SK-N-SH treated with all-trans-retinoic acid at 6 μM for 48 hours (cell line): ENCODE results near the gene ZBTB7B.

Source experiments
- ATAC-seq: fragments of 200-7000 bp; cut with Tn5 transposase; 3 replicates; pipeline ENCODE4 v1.9.1; 2020; ENCODE audit warnings: mild to moderate bottlenecking, moderate library complexity
- ARNTL ChIP-seq: fragments of 450-650 bp; formaldehyde crosslinking; IDR thresholded peaks from 2 replicates; pipeline ENCODE4 v1.5.0; 2020; ENCODE audit warnings: low read depth, mild to moderate bottlenecking, moderate library complexity, borderline replicate concordance
- BACH2 ChIP-seq: fragments of 250-450 bp; sonication (Bioruptor Pico); IDR thresholded peaks from 2 replicates; pipeline ENCODE4 v1.9.0; 2021; ENCODE audit warnings: mild to moderate bottlenecking, borderline replicate concordance
- CREB5 ChIP-seq: fragments of 250-450 bp; sonication (Bioruptor Pico); IDR thresholded peaks from 2 replicates; pipeline ENCODE4 v1.5.1; 2020; ENCODE audit warnings: low read depth, mild to moderate bottlenecking, moderate library complexity
- CSDC2 ChIP-seq: fragments of 250-450 bp; sonication (Bioruptor Pico); IDR thresholded peaks from 2 replicates; pipeline ENCODE4 v1.5.0; 2020; ENCODE audit warnings: mild to moderate bottlenecking, moderate library complexity
- CSRNP3 ChIP-seq: fragments of 250-450 bp; sonication (Bioruptor Pico); IDR thresholded peaks from 2 replicates; pipeline ENCODE4 v1.5.1; 2021; ENCODE audit warnings: mild to moderate bottlenecking, moderate library complexity
- ESRRG ChIP-seq: fragments of 250-450 bp; sonication (Bioruptor Pico); IDR thresholded peaks from 2 replicates; pipeline ENCODE4 v1.6.1; 2021; ENCODE audit warnings: mild to moderate bottlenecking
- GLIS3 ChIP-seq: fragments of 250-450 bp; sonication (Bioruptor Pico); IDR thresholded peaks from 2 replicates; pipeline ENCODE4 v1.5.0; 2020; ENCODE audit warnings: mild to moderate bottlenecking, moderate library complexity
- ISL1 ChIP-seq: fragments of 250-450 bp; sonication (Bioruptor Pico); IDR thresholded peaks from 2 replicates; pipeline ENCODE4 v2.1.2; 2022; ENCODE audit warnings: mild to moderate bottlenecking, moderate library complexity
- OSR1 ChIP-seq: fragments of 250-450 bp; sonication (Bioruptor Pico); IDR thresholded peaks from 2 replicates; pipeline ENCODE4 v1.8.0; 2022; ENCODE audit warnings: moderate library complexity, mild to moderate bottlenecking, inconsistent platforms
- PPARA ChIP-seq: fragments of 250-450 bp; sonication (Bioruptor Pico); IDR thresholded peaks from 2 replicates; pipeline ENCODE4 v1.5.0; 2020; ENCODE audit warnings: mild to moderate bottlenecking, borderline replicate concordance
- RARB ChIP-seq: fragments of 250-450 bp; sonication (Bioruptor Pico); IDR thresholded peaks from 2 replicates; pipeline ENCODE4 v1.8.0; 2021; ENCODE audit warnings: mild to moderate bottlenecking, moderate library complexity
- SNAI2 ChIP-seq: fragments of 250-450 bp; sonication (Bioruptor Pico); IDR thresholded peaks from 2 replicates; pipeline ENCODE4 v1.5.0; 2020; ENCODE audit warnings: mild to moderate bottlenecking, moderate library complexity
- TCF4 ChIP-seq: fragments of 250-450 bp; sonication (Bioruptor Pico); IDR thresholded peaks from 2 replicates; pipeline ENCODE4 v1.8.0; 2021; ENCODE audit warnings: mild to moderate bottlenecking, moderate library complexity, borderline replicate concordance
- TOX ChIP-seq: fragments of 250-450 bp; sonication (Bioruptor Pico); IDR thresholded peaks from 2 replicates; pipeline ENCODE4 v1.8.0; 2021; ENCODE audit warnings: mild to moderate bottlenecking, moderate library complexity, borderline replicate concordance
- TSHZ2 ChIP-seq: fragments of 250-450 bp; sonication (Bioruptor Pico); IDR thresholded peaks from 2 replicates; pipeline ENCODE4 v1.5.0; 2020; ENCODE audit warnings: mild to moderate bottlenecking, moderate library complexity
- ZC3H10 ChIP-seq: fragments of 250-450 bp; sonication (Bioruptor Pico); IDR thresholded peaks from 2 replicates; pipeline ENCODE4 v1.5.1; 2021; ENCODE audit warnings: mild to moderate bottlenecking, moderate library complexity
- ZFP3 ChIP-seq: fragments of 250-450 bp; sonication (Bioruptor Pico); IDR thresholded peaks from 2 replicates; pipeline ENCODE4 v1.5.0; 2020; ENCODE audit warnings: mild to moderate bottlenecking, moderate library complexity
- ZFP30 ChIP-seq: fragments of 450-650 bp; formaldehyde crosslinking; IDR thresholded peaks from 2 replicates; pipeline ENCODE4 v1.5.0; 2022; ENCODE audit warnings: mild to moderate bottlenecking, moderate library complexity
- ZNF565 ChIP-seq: fragments of 450-650 bp; formaldehyde crosslinking; conservative IDR thresholded peaks from 2 replicates; pipeline ENCODE4 v1.5.0; 2020; ENCODE audit warnings: low read depth, mild to moderate bottlenecking, moderate library complexity
- ZNF70 ChIP-seq: fragments of 450-650 bp; formaldehyde crosslinking; IDR thresholded peaks from 2 replicates; pipeline ENCODE4 v1.5.0; 2020; ENCODE audit warnings: mild to moderate bottlenecking, moderate library complexity
- ZNF8 ChIP-seq: fragments of 450-650 bp; formaldehyde crosslinking; IDR thresholded peaks from 2 replicates; pipeline ENCODE4 v1.5.0; 2020; ENCODE audit warnings: mild to moderate bottlenecking, moderate library complexity
- TF ChIP-seq, protein P1 (sequence below): fragments of 250-450 bp; sonication (Bioruptor Pico); IDR thresholded peaks from 2 replicates; pipeline ENCODE4 v1.8.0; 2020; ENCODE audit warnings: mild to moderate bottlenecking, moderate library complexity, borderline replicate concordance
- TF ChIP-seq, protein P2 (sequence below): fragments of 250-450 bp; sonication (Bioruptor Pico); IDR thresholded peaks from 2 replicates; pipeline ENCODE4 v1.8.0; 2021; ENCODE audit warnings: low read depth, mild to moderate bottlenecking, moderate library complexity, borderline replicate concordance

ZBTB7B gene

DNA sequence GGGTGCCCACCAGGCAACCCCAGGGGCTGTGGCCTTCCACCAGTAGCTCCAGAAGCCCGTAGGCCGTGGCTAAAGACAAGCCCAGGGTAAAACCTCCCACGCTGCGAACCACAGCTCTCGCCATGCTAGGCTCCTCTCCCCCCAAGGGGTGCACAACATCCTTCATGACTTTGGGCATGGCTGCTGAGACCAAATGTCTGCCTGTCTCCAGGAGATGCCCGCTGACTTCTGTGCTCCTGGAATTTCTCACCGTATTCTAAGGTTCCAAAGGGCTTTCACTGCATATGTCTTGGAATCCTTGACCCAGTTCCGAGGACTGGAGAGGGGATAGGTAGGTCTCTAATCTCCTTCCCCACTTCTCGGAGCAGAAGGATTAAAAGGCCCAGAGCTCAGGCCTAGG, 30.9 kb downstream of the ZBTB7B start, which contains the start of the genes DCST1 and DCST2:
DCST1 (plus strand) TSS at position 301 of the 400 bp plus-strand sequence. CDS start 213 bp downstream, outside the sequence.
DCST2 (minus strand) TSS at position 258 of the 400 bp plus-strand sequence; CDS start at position 178, 80 bp downstream.
- ATAC-seq = no peak
- TF ChIP-seq, protein P1, sequence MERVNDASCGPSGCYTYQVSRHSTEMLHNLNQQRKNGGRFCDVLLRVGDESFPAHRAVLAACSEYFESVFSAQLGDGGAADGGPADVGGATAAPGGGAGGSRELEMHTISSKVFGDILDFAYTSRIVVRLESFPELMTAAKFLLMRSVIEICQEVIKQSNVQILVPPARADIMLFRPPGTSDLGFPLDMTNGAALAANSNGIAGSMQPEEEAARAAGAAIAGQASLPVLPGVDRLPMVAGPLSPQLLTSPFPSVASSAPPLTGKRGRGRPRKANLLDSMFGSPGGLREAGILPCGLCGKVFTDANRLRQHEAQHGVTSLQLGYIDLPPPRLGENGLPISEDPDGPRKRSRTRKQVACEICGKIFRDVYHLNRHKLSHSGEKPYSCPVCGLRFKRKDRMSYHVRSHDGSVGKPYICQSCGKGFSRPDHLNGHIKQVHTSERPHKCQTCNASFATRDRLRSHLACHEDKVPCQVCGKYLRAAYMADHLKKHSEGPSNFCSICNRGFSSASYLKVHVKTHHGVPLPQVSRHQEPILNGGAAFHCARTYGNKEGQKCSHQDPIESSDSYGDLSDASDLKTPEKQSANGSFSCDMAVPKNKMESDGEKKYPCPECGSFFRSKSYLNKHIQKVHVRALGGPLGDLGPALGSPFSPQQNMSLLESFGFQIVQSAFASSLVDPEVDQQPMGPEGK = no peak
- no peak for TF ChIP-seq CSRNP3 (CRISPR knock-in tag)
- TF ChIP-seq PPARA (CRISPR knock-in tag) = no peak
- no peak for TF ChIP-seq CREB5 (CRISPR knock-in tag)
- TF ChIP-seq CSDC2 = no peak
- TF ChIP-seq GLIS3 (CRISPR knock-in tag) = no peak
- no peak for TF ChIP-seq ZFP3
- TF ChIP-seq ZNF565 (CRISPR knock-in tag) = no peak
- no peak for TF ChIP-seq ZNF8 (CRISPR knock-in tag)
- no peak for TF ChIP-seq BACH2 (CRISPR knock-in tag)
- no peak for TF ChIP-seq ZFP30 (CRISPR knock-in tag)
- no peak for TF ChIP-seq ISL1 (CRISPR knock-in tag)

GRCh38 chr1:155034318-155035208, 32.0 kb downstream of the ZBTB7B start:
- no peak for TF ChIP-seq OSR1 (CRISPR knock-in tag)
- no peak for TF ChIP-seq TOX (CRISPR knock-in tag)
- no peak for TF ChIP-seq TCF4 (CRISPR knock-in tag)
- TF ChIP-seq ARNTL (CRISPR knock-in tag) = no peak
- TF ChIP-seq, protein P2, sequence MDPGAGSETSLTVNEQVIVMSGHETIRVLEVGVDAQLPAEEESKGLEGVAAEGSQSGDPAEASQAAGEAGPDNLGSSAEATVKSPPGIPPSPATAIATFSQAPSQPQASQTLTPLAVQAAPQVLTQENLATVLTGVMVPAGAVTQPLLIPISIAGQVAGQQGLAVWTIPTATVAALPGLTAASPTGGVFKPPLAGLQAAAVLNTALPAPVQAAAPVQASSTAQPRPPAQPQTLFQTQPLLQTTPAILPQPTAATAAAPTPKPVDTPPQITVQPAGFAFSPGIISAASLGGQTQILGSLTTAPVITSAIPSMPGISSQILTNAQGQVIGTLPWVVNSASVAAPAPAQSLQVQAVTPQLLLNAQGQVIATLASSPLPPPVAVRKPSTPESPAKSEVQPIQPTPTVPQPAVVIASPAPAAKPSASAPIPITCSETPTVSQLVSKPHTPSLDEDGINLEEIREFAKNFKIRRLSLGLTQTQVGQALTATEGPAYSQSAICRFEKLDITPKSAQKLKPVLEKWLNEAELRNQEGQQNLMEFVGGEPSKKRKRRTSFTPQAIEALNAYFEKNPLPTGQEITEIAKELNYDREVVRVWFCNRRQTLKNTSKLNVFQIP (CRISPR knock-in tag) = no peak
- TF ChIP-seq ZNF565 (CRISPR knock-in tag) = no peak
- TF ChIP-seq ISL1 (CRISPR knock-in tag) = no peak
- ATAC-seq = no peak

DNA sequence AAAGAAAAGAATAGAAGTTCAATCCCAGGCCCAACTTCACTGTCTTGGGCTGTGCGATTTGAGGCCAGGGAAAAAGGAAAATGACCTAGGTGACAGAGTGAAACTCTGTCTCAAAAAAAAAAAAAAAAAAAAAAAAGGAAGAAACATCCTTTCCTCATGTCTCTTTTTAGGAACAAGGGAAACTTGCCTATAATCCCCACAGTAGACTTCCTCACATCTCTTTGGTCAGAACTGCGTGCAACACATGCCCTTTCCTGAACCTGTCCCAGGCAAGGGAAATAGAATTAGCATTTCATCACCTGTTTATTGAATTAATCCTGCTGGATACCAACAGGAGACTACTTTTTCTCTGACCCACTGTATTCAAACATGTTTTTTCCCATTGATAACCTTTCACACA, 33.3 kb downstream of the ZBTB7B start:
- ATAC-seq = no peak
- TF ChIP-seq ZC3H10 (CRISPR knock-in tag) (no peak), ARNTL (CRISPR knock-in tag) (no peak), TCF4 (CRISPR knock-in tag) (no peak), CSDC2 (no peak), TSHZ2 (CRISPR knock-in tag) (no peak), ZNF565 (CRISPR knock-in tag) (no peak), ZNF70 (CRISPR knock-in tag) (no peak), RARB (CRISPR knock-in tag) (no peak), ZNF8 (CRISPR knock-in tag) (no peak), GLIS3 (CRISPR knock-in tag) (no peak), SNAI2 (CRISPR knock-in tag) (no peak), ZFP3 (no peak), ESRRG (CRISPR knock-in tag) (no peak)
- TF ChIP-seq, protein P2 (CRISPR knock-in tag) = no peak
- TF ChIP-seq, protein P1 = no peak
